OCI-LY3 (cell line): Measurements from ENCODE around the gene B4GALT6.

ENCODE experiments used
- EZH2phosphoT487 ChIP-seq: fragments of 200-600 bp; shearing (Covaris generic); IDR thresholded peaks from 2 replicates; pipeline ENCODE4 v1.6.1; 2018; ENCODE audit warnings: antibody characterized with exemption, mixed run types, low read depth
- TF ChIP-seq, protein P1 (sequence below): fragments of 200-600, 300-600 bp; sonication (generic); IDR thresholded peaks from 2 replicates; pipeline ENCODE4 v1.5.1; 2014; ENCODE audit warnings: antibody characterized with exemption, low read length, low read depth

DNA sequence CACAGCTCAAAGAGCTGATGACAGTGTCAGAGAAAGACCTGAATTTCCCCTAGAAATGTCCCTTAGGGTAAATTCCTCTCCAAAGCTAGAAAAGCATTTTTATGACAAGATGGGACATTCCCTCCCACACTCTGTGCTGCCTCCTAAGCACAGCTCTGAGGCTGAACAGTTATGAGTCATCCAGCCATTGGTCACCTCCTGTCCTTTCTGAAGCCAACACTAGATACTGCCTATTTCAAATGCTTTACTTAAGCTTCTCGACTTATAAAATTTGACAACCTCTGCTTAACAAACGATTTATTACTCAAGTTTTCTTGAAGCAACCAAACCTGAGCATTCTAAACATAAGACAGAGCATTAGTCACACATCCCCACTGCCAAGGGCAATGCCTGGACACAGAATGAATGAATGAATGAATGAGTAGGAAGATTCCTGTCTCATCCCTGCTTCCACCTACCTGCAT lies 35.4 kb downstream of the B4GALT6 start:
- TF ChIP-seq, protein P1, sequence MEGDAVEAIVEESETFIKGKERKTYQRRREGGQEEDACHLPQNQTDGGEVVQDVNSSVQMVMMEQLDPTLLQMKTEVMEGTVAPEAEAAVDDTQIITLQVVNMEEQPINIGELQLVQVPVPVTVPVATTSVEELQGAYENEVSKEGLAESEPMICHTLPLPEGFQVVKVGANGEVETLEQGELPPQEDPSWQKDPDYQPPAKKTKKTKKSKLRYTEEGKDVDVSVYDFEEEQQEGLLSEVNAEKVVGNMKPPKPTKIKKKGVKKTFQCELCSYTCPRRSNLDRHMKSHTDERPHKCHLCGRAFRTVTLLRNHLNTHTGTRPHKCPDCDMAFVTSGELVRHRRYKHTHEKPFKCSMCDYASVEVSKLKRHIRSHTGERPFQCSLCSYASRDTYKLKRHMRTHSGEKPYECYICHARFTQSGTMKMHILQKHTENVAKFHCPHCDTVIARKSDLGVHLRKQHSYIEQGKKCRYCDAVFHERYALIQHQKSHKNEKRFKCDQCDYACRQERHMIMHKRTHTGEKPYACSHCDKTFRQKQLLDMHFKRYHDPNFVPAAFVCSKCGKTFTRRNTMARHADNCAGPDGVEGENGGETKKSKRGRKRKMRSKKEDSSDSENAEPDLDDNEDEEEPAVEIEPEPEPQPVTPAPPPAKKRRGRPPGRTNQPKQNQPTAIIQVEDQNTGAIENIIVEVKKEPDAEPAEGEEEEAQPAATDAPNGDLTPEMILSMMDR = no peak
- TF ChIP-seq EZH2phosphoT487 = no peak
